Calu3 (cell line): ENCODE results near the gene ARHGEF16. TPM values are rescaled to one million over a fixed set of nuclear protein-coding genes. Genes with fewer than 3 reads are reported as not detected.

Source experiments
- BruUV-seq: library from RNA; stranded (reverse); fragments of 400-500 nt; replicated peaks from 2 replicates; lab custom pipeline; 2021; lab: Mats Ljungman, UMichigan
- CTCF ChIA-PET: fragments of 300-600 bp; sonication (Branson Sonifier 250); formaldehyde crosslinking; loops from one replicate; lab custom pipeline; 2022; ENCODE audit warnings: antibody characterized with exemption; lab: Charles Lee
- DNase-seq: peaks from one replicate; pipeline ENCODE4 v3.0.0; 2022
- H3K27ac Mint-ChIP-seq: one replicate; pipeline ENCODE4 v1.8.0; 2022; ENCODE audit warnings: mixed read lengths; ENCODE audit not compliant: unreplicated experiment
- H3K27me3 Mint-ChIP-seq: one replicate; pipeline ENCODE4 v1.8.0; 2022; ENCODE audit warnings: mixed read lengths; ENCODE audit not compliant: unreplicated experiment
- H3K36me3 Mint-ChIP-seq: one replicate; pipeline ENCODE4 v1.8.0; 2022; ENCODE audit warnings: mild to moderate bottlenecking, moderate library complexity, mixed read lengths; ENCODE audit not compliant: insufficient read depth, unreplicated experiment
- H3K4me1 Mint-ChIP-seq: one replicate; pipeline ENCODE4 v1.8.0; 2022; ENCODE audit warnings: mild to moderate bottlenecking, low read depth, mixed read lengths; ENCODE audit not compliant: unreplicated experiment
- H3K4me3 Mint-ChIP-seq: one replicate; pipeline ENCODE4 v1.8.0; 2022; ENCODE audit warnings: mild to moderate bottlenecking, low read depth, moderate library complexity, mixed read lengths; ENCODE audit not compliant: unreplicated experiment
- H3K9me3 Mint-ChIP-seq: one replicate; pipeline ENCODE4 v1.8.0; 2022; ENCODE audit warnings: low read depth, mixed read lengths; ENCODE audit not compliant: unreplicated experiment
- CTCF ChIP-seq: fragments of 200-600 bp; IDR thresholded peaks from one replicate; pipeline ENCODE4 v1.8.0; 2022; ENCODE audit warnings: antibody characterized with exemption; ENCODE audit not compliant: unreplicated experiment
- intact Hi-C: fragments of 100-400 bp; cut with micrococcal nuclease; formaldehyde crosslinking; loops from one replicate; pipeline ENCODE4 v1.10.0; 2022; ENCODE audit not compliant: unreplicated experiment
- total RNA-seq: library from RNA; stranded (reverse); gene quantifications from 2 replicates; pipeline ENCODE4 v1.2.3, GENCODE V29; 2022

The ARHGEF16 gene
- total RNA-seq, 1 experiment from 2014 or later: 24.2 TPM

- no peak for TF ChIP-seq CTCF
- CTCF ChIA-PET: interaction anchor here (1.3 kb wide), 1 partner anchor 29 kb away, joined by 15 read pairs; no protein-coding TSS in a partner anchor
Measured at GRCh38 chr1:3481836-3482375, 27.4 kb downstream of the ARHGEF16 start.

GRCh38 chr1:3482378-3482849, 27.9 kb downstream of the ARHGEF16 start:
- intact Hi-C loops: no loop called here
- peak; percentile 46 for DNase-seq
- CTCF ChIA-PET: interaction anchor here (1.3 kb wide), 1 partner anchor 29 kb away, joined by 15 read pairs; no protein-coding TSS in a partner anchor
- Mint-ChIP-seq H3K36me3 (peaks cover 53% of the 10 kb centered on the region), H3K9me3 (no peaks in the 10 kb centered on the region), H3K4me1 (peaks cover 9% of the 10 kb centered on the region), H3K4me3 (no peak overlapping the region), H3K27me3 (no peaks in the 10 kb centered on the region), H3K27ac (no peak overlapping the region)
- no TSS peak for BruUV-seq
- TF ChIP-seq CTCF: peak; percentile 38

More at GRCh38 chr1:3481836-3482375, 27.4 kb downstream of the ARHGEF16 start:
- no TSS peak for BruUV-seq
- DNase-seq: no peak
- H3K9me3 Mint-ChIP-seq: no peaks in the 10 kb centered on the region
- H3K27ac Mint-ChIP-seq: no peak overlapping the region
- H3K4me3 Mint-ChIP-seq: no peak overlapping the region
- H3K27me3 Mint-ChIP-seq: no peaks in the 10 kb centered on the region
- peaks cover 9% of the 10 kb centered on the region for H3K4me1 Mint-ChIP-seq
- H3K36me3 Mint-ChIP-seq: peaks cover 53% of the 10 kb centered on the region
- intact Hi-C loops: no loop called here

GRCh38 chr1:3483380-3483779, 28.9 kb downstream of the ARHGEF16 start:
- CTCF ChIA-PET: no interaction called here
- DNase-seq: no peak

GRCh38 chr1:3483801-3484444, 29.5 kb downstream of the ARHGEF16 start:
- Mint-ChIP-seq H3K9me3 (peaks cover 4% of the 10 kb centered on the region), H3K36me3 (peaks cover 45% of the 10 kb centered on the region), H3K4me1 (peaks cover 9% of the 10 kb centered on the region), H3K27ac (peak overlapping the region; percentile 63), H3K4me3 (peak overlapping the region; percentile 24), H3K27me3 (no peaks in the 10 kb centered on the region)
- CTCF ChIA-PET: no interaction called here
- TF ChIP-seq CTCF: peak; percentile 75
- intact Hi-C loops: no loop called here
- DNase-seq: peak; percentile 63
- BruUV-seq: no TSS peak

More at GRCh38 chr1:3483380-3483779, 28.9 kb downstream of the ARHGEF16 start:
- Mint-ChIP-seq H3K9me3 (no peaks in the 10 kb centered on the region), H3K27ac (peak overlapping the region; percentile 63), H3K27me3 (no peaks in the 10 kb centered on the region), H3K4me3 (no peak overlapping the region), H3K36me3 (peaks cover 45% of the 10 kb centered on the region), H3K4me1 (peaks cover 9% of the 10 kb centered on the region)
- BruUV-seq: no TSS peak
- TF ChIP-seq CTCF: no peak
- intact Hi-C loops: no loop called here
